CD4-positive, CD25-positive, alpha-beta regulatory T cell (primary cell): ENCODE data around the gene IRGC. TPM values are rescaled to one million over a fixed set of nuclear protein-coding genes. Genes with fewer than 3 reads are reported as not detected.
A peak's percentile ranks its signal among the peaks of the same experiment; 100 is the strongest.

Experiments
- ATAC-seq, 2 donors: fragments of 150-1000 bp; cut with Tn5 transposase; one replicate each; pipeline ENCODE4 v1.10.0; 2021; ENCODE audit warnings: low read depth in 2 of 2, moderate number of reproducible peaks in 2 of 2, moderate library complexity in 1 of 2
- DNase-seq, 3 donors: peaks; one replicate each; pipeline versions ENCODE4 v3.0.0 to v3.0.0-alpha.2; 2012 to 2022; ENCODE audit warnings: mixed read lengths in 1 of 3
- H3K27ac ChIP-seq: one replicate; pipeline ENCODE4 v1.7.0; 2013; ENCODE audit warnings: mild to moderate bottlenecking, low read length; ENCODE audit not compliant: insufficient read depth, poor library complexity, severe bottlenecking
- H3K27me3 ChIP-seq: one replicate; pipeline ENCODE4 v1.7.0; 2013; ENCODE audit warnings: low read length; ENCODE audit not compliant: control insufficient read depth, insufficient read depth
- H3K36me3 ChIP-seq: one replicate; pipeline ENCODE4 v1.7.0; 2013; ENCODE audit warnings: mild to moderate bottlenecking, low read length, moderate library complexity; ENCODE audit not compliant: control insufficient read depth, insufficient read depth
- H3K4me1 ChIP-seq: 2 replicates; pipeline ENCODE4 v1.7.0; 2013; ENCODE audit warnings: mild to moderate bottlenecking, low read length; ENCODE audit not compliant: insufficient read depth, control insufficient read depth, poor library complexity, severe bottlenecking
- H3K4me3 ChIP-seq: one replicate; pipeline ENCODE4 v1.7.0; 2013; ENCODE audit warnings: low read depth, mild to moderate bottlenecking, low read length, moderate library complexity
- H3K9me3 ChIP-seq, 2 experiments: 1 replicate in 1 of 2; 2 replicates in 1 of 2; pipeline ENCODE4 v1.7.0; 2013; ENCODE audit warnings: low read length in 2 of 2, mild to moderate bottlenecking in 1 of 2, moderate library complexity in 1 of 2; ENCODE audit not compliant: control insufficient read depth in 2 of 2
- H3K27ac Mint-ChIP-seq, 3 donors: one replicate each; pipeline ENCODE4 v1.8.0; 2020 to 2022; ENCODE audit warnings: mild to moderate bottlenecking in 3 of 3, mixed read lengths in 3 of 3, moderate library complexity in 2 of 3
- H3K27me3 Mint-ChIP-seq: one replicate; pipeline ENCODE4 v1.8.0; 2022; ENCODE audit warnings: mild to moderate bottlenecking, mixed read lengths
- H3K36me3 Mint-ChIP-seq: one replicate; pipeline ENCODE4 v1.8.0; 2020; ENCODE audit warnings: mixed read lengths
- H3K4me1 Mint-ChIP-seq, 4 donors: one replicate each; pipeline ENCODE4 v1.8.0; 2020 to 2022; ENCODE audit warnings: mixed read lengths in 4 of 4, mild to moderate bottlenecking in 1 of 4
- H3K4me3 Mint-ChIP-seq, 4 donors: one replicate each; pipeline ENCODE4 v1.8.0; 2020 to 2022; ENCODE audit warnings: mild to moderate bottlenecking in 4 of 4, mixed read lengths in 4 of 4, moderate library complexity in 3 of 4
- H3K9me3 Mint-ChIP-seq, 7 donors: one replicate each; pipeline ENCODE4 v1.8.0; 2020 to 2022; ENCODE audit warnings: mixed read lengths in 7 of 7, mild to moderate bottlenecking in 3 of 7, moderate library complexity in 2 of 7
- polyA plus RNA-seq, 4 donors: library from polyadenylated mRNA; unstranded; fragments of 300-500 nt; fragmentation: Illumina TruSeq; gene quantifications; one replicate each; pipeline ENCODE4 v1.2.3, GENCODE V29; 2021
- total RNA-seq: library from RNA; stranded (reverse); gene quantifications from one replicate; pipeline ENCODE4 v1.2.3, GENCODE V29; 2022

The IRGC gene
- total and polyA plus RNA-seq, 5 donors from 2014 or later, result not detected

DNA sequence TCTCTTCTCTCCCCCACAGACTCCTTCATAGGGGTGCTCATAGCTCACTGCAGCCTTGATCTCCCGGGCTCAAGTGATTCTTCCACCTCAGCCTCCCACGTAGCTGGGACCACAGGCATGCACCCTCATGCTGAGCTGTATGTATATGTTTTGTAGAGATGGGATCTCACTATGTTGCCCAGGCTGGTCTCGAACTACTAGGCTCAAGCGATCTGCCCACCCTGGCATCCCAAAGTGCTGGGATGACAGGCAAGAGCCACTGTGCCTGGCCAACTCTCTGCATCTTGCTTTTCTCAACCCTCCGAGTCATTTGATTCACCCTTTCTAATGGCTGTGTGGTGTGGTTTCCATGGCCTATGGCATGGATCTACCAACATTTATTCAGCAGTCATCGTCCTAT lies 10.1 kb upstream of the IRGC start:
- Histone ChIP-seq H3K4me1 (peaks cover 2% of the 10 kb centered on the region), H3K36me3 (no peaks in the 10 kb centered on the region), H3K4me3 (no peak overlapping the region), H3K27ac (no peak overlapping the region), H3K27me3 (no peaks in the 10 kb centered on the region), H3K9me3 (peaks cover 0 to 3% of the 10 kb centered on the region in 2 experiments)
- peak overlapping the region in 1 of 4 donors; percentile 36 for H3K4me3 Mint-ChIP-seq
- DNase-seq, result no peak
- H3K9me3 Mint-ChIP-seq, result peaks cover 0 to 4% (median 2%) of the 10 kb centered on the region in 7 donors
- peaks cover 4 to 10% (median 8%) of the 10 kb centered on the region in 4 donors for H3K4me1 Mint-ChIP-seq
- ATAC-seq, result no peak
- H3K36me3 Mint-ChIP-seq, result no peaks in the 10 kb centered on the region
- H3K27me3 Mint-ChIP-seq, result no peaks in the 10 kb centered on the region
- peak overlapping the region in 1 of 3 donors; percentile 11 for H3K27ac Mint-ChIP-seq

DNA sequence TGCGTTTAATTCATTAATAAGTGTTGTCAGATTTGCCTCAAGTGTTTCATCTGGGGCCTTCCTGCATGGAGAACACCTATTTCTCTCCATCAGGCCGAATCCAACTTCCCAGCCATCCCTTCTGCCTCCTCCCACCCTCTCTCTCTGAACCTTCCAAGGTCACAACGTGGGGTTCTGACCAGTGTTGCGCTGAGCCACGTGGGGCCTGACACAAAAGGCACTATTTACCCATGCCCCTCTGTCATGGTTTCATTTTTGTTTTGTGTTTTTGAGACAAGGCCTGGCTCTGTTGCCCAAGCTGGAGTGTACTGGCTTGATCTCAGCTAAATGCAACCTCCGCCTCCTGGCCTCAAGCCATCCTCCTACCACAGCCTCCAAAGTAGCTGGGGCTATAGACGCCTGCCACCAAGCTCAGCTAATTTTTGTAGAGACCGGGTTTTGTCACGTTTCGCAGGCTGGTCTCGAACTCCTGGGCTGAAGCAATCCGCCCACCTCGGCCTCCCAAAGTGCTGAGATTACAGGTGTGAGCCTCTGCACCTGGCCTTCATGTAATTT lies 8.6 kb upstream of the IRGC start:
- peak overlapping the region in 1 of 3 donors; percentile 26 for H3K27ac Mint-ChIP-seq
- no peaks in the 10 kb centered on the region for H3K36me3 Mint-ChIP-seq
- H3K36me3 ChIP-seq, result no peaks in the 10 kb centered on the region
- H3K4me1 Mint-ChIP-seq, result peaks cover 0 to 2% (median 0%) of the 10 kb centered on the region in 4 donors
- peaks cover 0 to 3% of the 10 kb centered on the region in 2 experiments for H3K9me3 ChIP-seq
- ATAC-seq (no peak), DNase-seq (no peak)
- H3K27me3 ChIP-seq, result no peaks in the 10 kb centered on the region
- H3K9me3 Mint-ChIP-seq, result peaks cover 0 to 4% (median 3%) of the 10 kb centered on the region in 7 donors
- no peak overlapping the region for H3K4me3 ChIP-seq
- H3K27me3 Mint-ChIP-seq, result no peaks in the 10 kb centered on the region
- H3K4me1 ChIP-seq, result no peaks in the 10 kb centered on the region
- H3K27ac ChIP-seq, result no peak overlapping the region
- H3K4me3 Mint-ChIP-seq, result no peak overlapping the region

DNA sequence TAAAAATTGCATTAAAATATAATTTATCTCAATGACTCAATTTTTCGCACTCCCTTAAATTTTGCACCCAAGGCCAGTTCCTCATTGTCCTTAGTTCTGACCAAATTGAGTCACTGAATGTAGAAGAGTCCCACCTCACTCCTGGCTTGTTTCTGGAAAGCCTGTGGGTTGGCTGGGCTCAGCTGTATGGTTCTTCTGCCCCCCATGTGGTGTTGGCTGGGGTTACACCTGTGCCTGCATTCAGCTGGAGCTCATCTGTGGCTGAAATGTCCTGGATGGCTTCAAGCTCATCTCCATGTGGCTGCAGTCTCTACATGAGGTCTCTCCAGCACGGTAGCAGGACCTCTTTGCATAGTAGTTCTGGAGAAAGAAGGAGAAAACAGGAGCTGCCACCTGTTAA lies 7.2 kb upstream of the IRGC start:
- Mint-ChIP-seq H3K36me3 (no peaks in the 10 kb centered on the region), H3K9me3 (peaks cover 0 to 4% (median 2%) of the 10 kb centered on the region in 7 donors), H3K4me1 (no peaks in the 10 kb centered on the region), H3K27me3 (no peaks in the 10 kb centered on the region), H3K27ac (no peak overlapping the region), H3K4me3 (no peak overlapping the region)
- H3K27me3 ChIP-seq, result no peaks in the 10 kb centered on the region
- H3K4me3 ChIP-seq, result no peak overlapping the region
- H3K4me1 ChIP-seq, result no peaks in the 10 kb centered on the region
- ATAC-seq, result no peak
- H3K27ac ChIP-seq, result no peak overlapping the region
- no peak for DNase-seq
- H3K36me3 ChIP-seq, result no peaks in the 10 kb centered on the region
- peaks cover 0 to 3% of the 10 kb centered on the region in 2 experiments for H3K9me3 ChIP-seq

DNA sequence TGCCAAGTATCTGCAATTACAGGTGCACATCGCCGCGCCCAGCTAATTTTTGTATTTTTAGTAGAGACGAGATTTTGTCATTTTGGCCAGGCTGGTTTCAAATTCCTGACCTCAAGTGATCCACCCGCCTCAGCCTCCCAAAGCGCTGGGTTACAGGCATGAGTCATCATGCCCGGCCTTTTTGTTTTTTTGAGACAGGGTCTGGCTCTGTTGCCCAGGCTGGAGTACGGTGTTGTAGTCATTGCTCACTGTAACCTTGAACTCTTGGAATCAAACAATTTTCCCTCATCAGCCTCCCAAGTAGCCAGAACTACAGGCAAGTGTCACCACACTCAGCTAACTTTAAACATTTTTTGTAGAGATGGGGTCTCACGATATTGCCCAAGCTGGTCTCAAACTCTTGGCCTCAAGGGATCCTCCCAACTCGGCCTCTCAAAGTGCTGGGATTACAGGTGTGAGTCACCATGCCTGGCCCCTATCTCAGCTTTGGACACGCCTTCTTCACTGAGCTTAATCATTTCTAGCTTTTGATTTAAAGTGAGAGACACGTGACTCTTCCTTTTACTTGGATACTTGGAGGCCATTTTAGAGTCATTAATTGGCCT lies 4.0 kb upstream of the IRGC start:
- H3K9me3 Mint-ChIP-seq, result peaks cover 0 to 4% (median 2%) of the 10 kb centered on the region in 7 donors
- Histone ChIP-seq H3K36me3 (no peaks in the 10 kb centered on the region), H3K4me1 (no peaks in the 10 kb centered on the region), H3K27ac (no peak overlapping the region), H3K9me3 (peaks cover 0 to 3% of the 10 kb centered on the region in 2 experiments), H3K27me3 (no peaks in the 10 kb centered on the region), H3K4me3 (no peak overlapping the region)
- H3K36me3 Mint-ChIP-seq, result no peaks in the 10 kb centered on the region
- H3K4me1 Mint-ChIP-seq, result no peaks in the 10 kb centered on the region
- no peak for ATAC-seq
- H3K27ac Mint-ChIP-seq, result no peak overlapping the region
- no peak overlapping the region for H3K4me3 Mint-ChIP-seq
- no peak for DNase-seq
- H3K27me3 Mint-ChIP-seq, result peaks cover 4% of the 10 kb centered on the region

DNA sequence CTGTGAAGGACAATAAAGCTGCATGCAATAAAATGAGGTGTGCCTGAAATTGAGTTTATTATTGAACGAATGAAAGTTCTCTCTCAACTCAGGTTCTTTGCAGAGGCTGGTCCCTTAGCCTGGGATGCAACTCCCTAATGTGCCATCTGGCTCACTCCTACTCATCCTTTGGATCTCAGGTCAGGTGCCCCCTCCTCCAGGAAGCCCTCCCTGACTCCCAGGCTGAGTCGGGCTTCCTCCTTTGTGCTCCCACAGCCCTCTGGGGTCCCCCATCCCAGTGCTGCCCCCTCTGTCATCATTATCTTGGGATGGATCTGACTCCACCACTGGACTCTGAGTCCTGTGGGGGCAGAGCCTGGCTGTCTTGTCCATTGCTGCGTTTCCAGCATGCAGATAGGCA lies 2.7 kb upstream of the IRGC start:
- H3K27ac Mint-ChIP-seq, result no peak overlapping the region
- H3K36me3 Mint-ChIP-seq, result no peaks in the 10 kb centered on the region
- Histone ChIP-seq H3K27ac (no peak overlapping the region), H3K4me1 (no peaks in the 10 kb centered on the region), H3K27me3 (no peaks in the 10 kb centered on the region), H3K36me3 (no peaks in the 10 kb centered on the region), H3K4me3 (no peak overlapping the region), H3K9me3 (peaks cover 0 to 3% of the 10 kb centered on the region in 2 experiments)
- DNase-seq (no peak), ATAC-seq (no peak)
- H3K9me3 Mint-ChIP-seq, result peaks cover 0 to 4% (median 2%) of the 10 kb centered on the region in 7 donors
- no peaks in the 10 kb centered on the region for H3K4me1 Mint-ChIP-seq
- peaks cover 4% of the 10 kb centered on the region for H3K27me3 Mint-ChIP-seq
- no peak overlapping the region for H3K4me3 Mint-ChIP-seq

DNA sequence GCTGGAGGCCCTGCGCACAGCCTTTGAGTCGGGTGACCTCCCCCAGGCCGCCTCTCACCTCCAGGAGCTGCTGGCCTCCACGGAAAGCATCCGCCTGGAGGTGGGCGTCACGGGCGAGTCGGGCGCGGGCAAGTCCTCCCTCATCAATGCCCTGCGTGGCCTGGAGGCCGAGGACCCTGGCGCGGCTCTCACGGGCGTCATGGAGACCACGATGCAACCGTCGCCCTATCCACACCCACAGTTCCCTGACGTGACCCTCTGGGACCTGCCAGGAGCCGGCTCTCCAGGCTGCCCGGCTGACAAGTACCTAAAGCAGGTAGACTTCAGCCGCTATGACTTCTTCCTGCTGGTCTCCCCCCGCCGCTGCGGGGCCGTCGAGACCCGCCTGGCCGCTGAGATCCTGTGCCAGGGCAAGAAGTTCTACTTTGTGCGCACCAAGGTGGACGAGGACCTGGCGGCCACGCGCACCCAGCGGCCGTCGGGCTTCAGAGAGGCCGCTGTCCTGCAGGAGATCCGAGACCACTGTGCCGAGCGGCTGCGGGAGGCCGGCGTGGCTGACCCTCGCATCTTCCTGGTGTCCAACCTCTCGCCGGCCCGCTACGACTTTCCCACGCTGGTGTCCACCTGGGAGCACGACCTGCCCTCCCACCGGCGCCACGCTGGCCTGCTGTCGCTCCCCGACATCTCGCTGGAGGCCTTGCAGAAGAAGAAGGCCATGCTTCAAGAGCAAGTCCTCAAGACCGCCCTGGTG lies 2.9 kb downstream of the IRGC start:
- H3K4me1 ChIP-seq, result no peaks in the 10 kb centered on the region
- H3K27ac Mint-ChIP-seq, result peak overlapping the region in 1 of 3 donors; percentile 60
- no peaks in the 10 kb centered on the region for H3K9me3 ChIP-seq

DNA sequence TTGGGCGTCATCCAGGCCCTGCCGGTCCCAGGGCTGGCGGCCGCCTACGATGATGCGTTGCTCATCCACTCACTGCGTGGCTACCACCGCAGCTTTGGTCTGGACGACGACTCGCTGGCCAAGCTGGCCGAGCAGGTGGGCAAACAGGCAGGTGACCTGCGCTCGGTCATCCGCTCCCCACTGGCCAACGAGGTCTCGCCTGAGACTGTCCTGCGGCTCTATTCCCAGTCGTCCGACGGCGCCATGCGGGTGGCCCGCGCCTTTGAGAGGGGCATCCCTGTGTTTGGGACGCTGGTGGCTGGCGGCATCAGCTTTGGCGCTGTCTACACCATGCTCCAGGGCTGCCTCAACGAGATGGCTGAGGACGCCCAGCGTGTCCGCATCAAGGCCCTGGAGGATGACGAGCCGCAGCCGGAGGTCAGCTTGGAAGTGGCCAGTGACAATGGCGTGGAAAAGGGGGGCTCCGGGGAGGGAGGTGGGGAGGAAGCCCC lies 3.5 kb downstream of the IRGC start:
- Mint-ChIP-seq H3K4me3 (no peak overlapping the region), H3K27me3 (peaks cover 9% of the 10 kb centered on the region), H3K9me3 (no peaks in the 10 kb centered on the region), H3K4me1 (no peaks in the 10 kb centered on the region), H3K27ac (no peak overlapping the region), H3K36me3 (no peaks in the 10 kb centered on the region)
- H3K27me3 ChIP-seq, result no peaks in the 10 kb centered on the region
- H3K36me3 ChIP-seq, result no peaks in the 10 kb centered on the region
- H3K4me3 ChIP-seq, result no peak overlapping the region
- DNase-seq (no peak), ATAC-seq (no peak)
- H3K27ac ChIP-seq, result no peak overlapping the region
- no peaks in the 10 kb centered on the region for H3K4me1 ChIP-seq
- no peaks in the 10 kb centered on the region for H3K9me3 ChIP-seq

More for the DNA sequence above, 2.9 kb downstream of the IRGC start:
- Mint-ChIP-seq H3K4me1 (no peaks in the 10 kb centered on the region), H3K9me3 (no peaks in the 10 kb centered on the region), H3K4me3 (no peak overlapping the region), H3K36me3 (no peaks in the 10 kb centered on the region), H3K27me3 (peaks cover 9% of the 10 kb centered on the region)
- H3K27me3 ChIP-seq, result no peaks in the 10 kb centered on the region
- no peak overlapping the region for H3K4me3 ChIP-seq
- DNase-seq (no peak), ATAC-seq (no peak)
- no peak overlapping the region for H3K27ac ChIP-seq
- H3K36me3 ChIP-seq, result no peaks in the 10 kb centered on the region
